Esophagus muscularis mucosa (tissue), 4 donors: Measurements from ENCODE around the gene ERCC1. TPM values are rescaled to one million over a fixed set of nuclear protein-coding genes. Genes with fewer than 3 reads are reported as not detected.

Experiments
- DNase-seq: peaks from one replicate; pipeline ENCODE4 v3.0.0-alpha.2; 2017; ENCODE audit errors: extremely low spot score
- H3K27ac ChIP-seq, 4 donors: fragments of 200-600 bp; sonication (generic); replicated peaks in 1 of 4; 1 replicate in 3 of 4; 2 replicates in 1 of 4; pipeline ENCODE4 v1.5.1; 2016 to 2019; ENCODE audit warnings: mild to moderate bottlenecking in 1 of 4
- H3K27me3 ChIP-seq, 4 donors: fragments of 200-600 bp; sonication (generic); one replicate each; pipeline versions ENCODE4 v1.5.1 to v1.6.0; 2016 to 2019
- H3K36me3 ChIP-seq, 4 donors: fragments of 200-600 bp; sonication (generic); one replicate each; pipeline ENCODE4 v1.5.1; 2016 to 2019
- H3K4me1 ChIP-seq, 4 donors: fragments of 200-600 bp; sonication (generic); one replicate each; pipeline ENCODE4 v1.5.1; 2016 to 2019
- H3K4me3 ChIP-seq, 4 donors: fragments of 200-600 bp; sonication (generic); 1 replicate in 2 of 4; 2 replicates in 2 of 4; pipeline ENCODE4 v1.5.1; 2016 to 2019; ENCODE audit warnings: mild to moderate bottlenecking in 4 of 4, moderate library complexity in 1 of 4
- H3K9me3 ChIP-seq, 4 donors: fragments of 200-600 bp; sonication (generic); 1 replicate in 3 of 4; 2 replicates in 1 of 4; pipeline ENCODE4 v1.5.1; 2016 to 2019
- EP300 ChIP-seq: sonication (generic); formaldehyde crosslinking; IDR thresholded peaks from one replicate; pipeline ENCODE4 v1.6.1; 2017; ENCODE audit warnings: antibody characterized with exemption
- POLR2A ChIP-seq: fragments of 450-650 bp; IDR thresholded peaks from one replicate; pipeline ENCODE4 v1.6.1; 2017; ENCODE audit warnings: antibody characterized with exemption, moderate library complexity, mild to moderate bottlenecking, low read depth
- POLR2AphosphoS5 ChIP-seq, 2 donors: sonication (generic); formaldehyde crosslinking; IDR thresholded peaks; one replicate each; pipeline ENCODE4 v1.6.1; 2017; ENCODE audit warnings: antibody characterized with exemption in 2 of 2
- WGBS: methylation state at CpG from one replicate; pipeline ENCODE4 v1.1.5; 2018; 5-methylcytosine and 5-hydroxymethylcytosine counted together
- intact Hi-C: fragments of 100-400 bp; cut with DNase I; formaldehyde crosslinking; loops from one replicate; pipeline ENCODE4 v1.15.1; 2023
- total RNA-seq, 4 donors: library from RNA; depleted of rRNA; stranded (reverse); fragments of >200 nt; gene quantifications; one replicate each; pipeline versions ENCODE4 v1.1.0 to v1.2.1, GENCODE V29; 2016
- TF ChIP-seq, protein P1 (sequence below), 3 experiments: fragments of 200-600 bp in 2 of 3; fragments of 450-650 bp in 1 of 3; sonication (generic) in 2 of 3; IDR thresholded peaks; one replicate each; pipeline ENCODE4 v1.5.1; 2017 to 2019; ENCODE audit warnings: antibody characterized with exemption in 3 of 3, mild to moderate bottlenecking in 2 of 3, moderate library complexity in 1 of 3

Gene ERCC1
- total RNA-seq, 4 donors from 2014 or later = 62.8 to 102 (median 69.3) TPM

DNA sequence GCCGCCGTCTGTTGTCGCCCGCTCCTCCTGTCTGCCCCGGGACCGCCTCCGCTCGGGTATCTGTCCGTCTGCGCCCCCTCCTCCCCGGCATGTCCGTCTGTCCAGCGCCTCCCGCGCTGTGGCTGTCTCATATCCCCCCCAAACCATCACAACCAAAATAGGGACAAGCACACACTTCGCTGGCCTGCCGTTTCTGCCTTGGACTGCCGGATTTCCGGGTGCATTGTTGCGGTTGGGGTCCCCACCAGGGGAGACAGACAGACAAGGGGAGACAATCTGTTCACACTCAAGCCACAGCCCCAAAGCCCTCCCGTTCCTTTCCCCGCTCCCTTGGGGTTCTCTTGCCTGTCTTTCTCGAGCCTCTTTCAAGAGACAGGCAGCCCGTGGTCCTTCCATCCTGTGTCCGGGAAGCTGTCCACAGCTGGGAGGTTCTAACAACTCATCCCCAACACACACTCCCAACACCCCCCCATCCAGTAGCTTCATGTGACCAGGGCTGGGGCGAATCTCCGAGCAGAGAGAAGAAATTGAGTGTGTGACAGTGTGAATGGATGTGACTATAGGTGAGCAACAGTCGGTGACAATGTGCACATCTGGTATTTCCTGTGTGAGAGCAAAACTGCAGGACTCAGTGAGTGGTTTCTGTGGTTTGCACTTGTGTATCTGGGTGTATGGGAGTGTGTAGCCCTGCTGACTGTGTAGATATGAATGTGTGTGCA, 27.6 kb upstream of the ERCC1 start:
- intact Hi-C loops = no loop called here
- H3K36me3 ChIP-seq = no peaks in the 10 kb centered on the region
- H3K9me3 ChIP-seq = no peaks in the 10 kb centered on the region
- DNase-seq = no peak
- peak overlapping the region; percentile 85 to 93 (median 90) for H3K27ac ChIP-seq
- peaks cover 34 to 76% (median 51%) of the 10 kb centered on the region in 4 donors for H3K4me1 ChIP-seq
- whole genome bisulfite sequencing = 4% methylated on average over 28 of the region's 28 CpGs
- no peaks in the 10 kb centered on the region for H3K27me3 ChIP-seq
- peak overlapping the region; percentile 68 to 84 (median 70) for H3K4me3 ChIP-seq
- TF ChIP-seq EP300 (no peak), POLR2AphosphoS5 (IDR thresholded peaks at IDR 0.05) (peak in 1 of 2 donors; percentile 53)

DNA sequence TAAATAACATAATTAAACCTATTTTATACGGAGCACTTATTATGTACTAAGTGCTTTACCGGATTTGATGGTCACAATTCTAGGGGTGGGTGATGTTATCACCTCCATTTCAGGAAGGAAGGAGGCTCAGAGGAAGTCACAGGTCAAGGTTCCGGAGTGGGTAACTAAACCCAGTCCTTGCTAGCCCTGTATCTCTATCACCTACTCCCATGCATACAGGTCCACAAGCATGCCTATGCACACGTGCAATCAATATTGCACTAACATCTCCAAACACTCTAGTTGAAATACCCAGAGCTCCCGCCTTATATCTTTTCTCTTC, 26.3 kb upstream of the ERCC1 start:
- 31% methylated on average over 5 of the region's 5 CpGs for WGBS
- H3K4me1 ChIP-seq = peaks cover 23 to 75% (median 43%) of the 10 kb centered on the region in 4 donors
- peak overlapping the region; percentile 75 to 93 (median 88) for H3K27ac ChIP-seq
- DNase-seq = no peak
- H3K9me3 ChIP-seq = no peaks in the 10 kb centered on the region
- intact Hi-C loops = no loop called here
- no peak for TF ChIP-seq POLR2A
- TF ChIP-seq, protein P1, sequence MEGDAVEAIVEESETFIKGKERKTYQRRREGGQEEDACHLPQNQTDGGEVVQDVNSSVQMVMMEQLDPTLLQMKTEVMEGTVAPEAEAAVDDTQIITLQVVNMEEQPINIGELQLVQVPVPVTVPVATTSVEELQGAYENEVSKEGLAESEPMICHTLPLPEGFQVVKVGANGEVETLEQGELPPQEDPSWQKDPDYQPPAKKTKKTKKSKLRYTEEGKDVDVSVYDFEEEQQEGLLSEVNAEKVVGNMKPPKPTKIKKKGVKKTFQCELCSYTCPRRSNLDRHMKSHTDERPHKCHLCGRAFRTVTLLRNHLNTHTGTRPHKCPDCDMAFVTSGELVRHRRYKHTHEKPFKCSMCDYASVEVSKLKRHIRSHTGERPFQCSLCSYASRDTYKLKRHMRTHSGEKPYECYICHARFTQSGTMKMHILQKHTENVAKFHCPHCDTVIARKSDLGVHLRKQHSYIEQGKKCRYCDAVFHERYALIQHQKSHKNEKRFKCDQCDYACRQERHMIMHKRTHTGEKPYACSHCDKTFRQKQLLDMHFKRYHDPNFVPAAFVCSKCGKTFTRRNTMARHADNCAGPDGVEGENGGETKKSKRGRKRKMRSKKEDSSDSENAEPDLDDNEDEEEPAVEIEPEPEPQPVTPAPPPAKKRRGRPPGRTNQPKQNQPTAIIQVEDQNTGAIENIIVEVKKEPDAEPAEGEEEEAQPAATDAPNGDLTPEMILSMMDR (IDR thresholded peaks at IDR 0.05) = no peak
- no peak for TF ChIP-seq EP300
- no peak for TF ChIP-seq POLR2AphosphoS5 (IDR thresholded peaks at IDR 0.05)
- H3K27me3 ChIP-seq = no peaks in the 10 kb centered on the region
- H3K4me3 ChIP-seq = peak overlapping the region; percentile 68 to 84 (median 70)
- no peaks in the 10 kb centered on the region for H3K36me3 ChIP-seq

DNA sequence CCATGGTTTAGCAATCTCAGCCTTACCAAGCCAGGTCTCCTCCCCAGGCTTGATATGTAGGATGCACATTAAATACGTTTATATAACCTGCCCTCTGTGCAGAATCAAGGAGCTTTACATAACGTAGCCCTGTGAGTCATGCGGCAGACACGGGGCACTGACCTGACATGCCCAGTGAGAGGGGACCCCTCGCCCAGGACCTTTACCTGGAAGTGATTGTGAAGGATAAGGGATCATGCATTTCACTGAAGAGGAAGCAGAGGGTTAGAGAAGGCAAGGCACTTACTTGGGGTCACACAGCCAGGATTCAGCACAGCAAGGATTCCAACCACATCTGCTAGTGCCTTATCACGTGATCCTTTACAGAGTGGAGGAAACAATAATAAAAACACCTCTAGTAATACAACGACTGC, 25.2 kb upstream of the ERCC1 start:
- Histone ChIP-seq H3K27me3 (no peaks in the 10 kb centered on the region), H3K4me1 (peaks cover 26 to 75% (median 45%) of the 10 kb centered on the region in 4 donors), H3K9me3 (no peaks in the 10 kb centered on the region), H3K4me3 (no peak overlapping the region), H3K36me3 (no peaks in the 10 kb centered on the region), H3K27ac (peak overlapping the region in 3 of 4 donors; percentile 2 to 91 (median 85))
- no peak for DNase-seq
- 50% methylated on average over 7 of the region's 7 CpGs for WGBS
- intact Hi-C loops = no loop called here
- TF ChIP-seq, protein P1 (IDR thresholded peaks at IDR 0.05) = no peak
- TF ChIP-seq EP300 (no peak), POLR2A (no peak), POLR2AphosphoS5 (IDR thresholded peaks at IDR 0.05) (no peak)

DNA sequence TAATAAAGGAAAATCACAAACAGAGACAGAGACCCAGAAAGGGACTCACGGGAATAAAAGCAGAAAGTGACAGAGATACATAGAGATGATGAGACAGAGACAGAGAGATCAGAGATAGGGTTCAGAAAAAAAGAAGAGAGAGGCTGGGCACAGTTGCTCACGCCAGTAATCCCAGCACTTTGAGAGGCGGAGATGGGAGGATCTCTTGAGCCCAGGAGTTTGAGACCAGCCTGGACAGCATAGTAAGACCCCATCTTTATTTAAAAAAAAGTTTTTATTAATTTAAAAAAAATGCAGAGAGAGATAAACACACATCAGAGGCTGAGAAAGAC, 24.7 kb upstream of the ERCC1 start:
- intact Hi-C loops = no loop called here
- Histone ChIP-seq H3K9me3 (no peaks in the 10 kb centered on the region), H3K27me3 (no peaks in the 10 kb centered on the region), H3K4me1 (peaks cover 26 to 77% (median 49%) of the 10 kb centered on the region in 4 donors), H3K27ac (peak overlapping the region in 2 of 4 donors; percentile 2 to 85), H3K4me3 (no peak overlapping the region), H3K36me3 (no peaks in the 10 kb centered on the region)
- DNase-seq = no peak
- TF ChIP-seq POLR2A (no peak), EP300 (no peak), POLR2AphosphoS5 (IDR thresholded peaks at IDR 0.05) (no peak)
- TF ChIP-seq, protein P1 (IDR thresholded peaks at IDR 0.05) = no peak
- 92% methylated on average over 3 of the region's 3 CpGs for WGBS

DNA sequence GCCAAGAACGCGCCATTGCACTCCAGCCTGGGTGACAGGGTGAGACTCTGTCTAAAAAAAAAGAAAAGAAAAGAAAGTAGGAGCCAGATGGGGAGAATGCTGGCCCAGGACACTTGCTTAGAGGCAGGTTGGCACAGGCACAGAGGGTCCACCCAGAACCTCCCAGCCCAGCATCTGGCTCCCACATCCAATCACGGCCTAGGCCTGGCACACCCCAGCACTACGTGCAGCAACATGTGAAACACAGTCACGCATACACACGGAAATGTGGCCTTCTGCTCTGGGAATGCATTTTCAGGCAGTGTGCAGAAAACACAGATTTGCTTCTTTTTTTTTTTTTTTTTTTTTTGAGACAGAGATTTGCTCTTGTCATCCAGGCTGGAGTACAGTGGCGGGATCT, 23.2 kb upstream of the ERCC1 start:
- Histone ChIP-seq H3K27ac (peak overlapping the region in 2 of 4 donors; percentile 18 to 35), H3K36me3 (no peaks in the 10 kb centered on the region), H3K4me3 (no peak overlapping the region), H3K27me3 (no peaks in the 10 kb centered on the region), H3K4me1 (peaks cover 33 to 87% (median 59%) of the 10 kb centered on the region in 4 donors), H3K9me3 (no peaks in the 10 kb centered on the region)
- intact Hi-C loops = no loop called here
- no peak for TF ChIP-seq POLR2A
- TF ChIP-seq EP300 = no peak
- TF ChIP-seq, protein P1 (IDR thresholded peaks at IDR 0.05) = no peak
- 74% methylated on average over 7 of the region's 7 CpGs for WGBS
- no peak for DNase-seq
